Endometrial microvascular endothelial cells (primary cell): ENCODE results near the gene DIRAS3. TPM values are rescaled to one million over a fixed set of nuclear protein-coding genes. Genes with fewer than 3 reads are reported as not detected.
"Not testable (repeated sequence)": the region's sequence is repeated elsewhere in the genome, so short reads cannot be mapped to it uniquely, and the experiment has no call there.

Experiments
- in situ Hi-C: cut with HindIII; loops from 2 replicates; pipeline ENCODE4 v1.10.0; 2017; ENCODE audit warnings: low sequenced_read_pairs, low pct_unique_long_range_greater_than_20kb; ENCODE audit errors: inconsistent ontology term
- total RNA-seq: library from RNA; depleted of rRNA; stranded (reverse); fragments of >200 nt; gene quantifications from one replicate; pipeline ENCODE4 v1.2.3, GENCODE V29; 2015; ENCODE audit errors: inconsistent ontology term

Gene DIRAS3
- total RNA-seq, 1 donor from 2014 or later: 14.0 TPM

GRCh38 chr1:68029444-68029843, 21.0 kb downstream of the DIRAS3 start:
- in situ Hi-C loops: no loop called here

- in situ Hi-C loops: no loop called here
Measured at GRCh38 chr1:68028566-68028965, 21.9 kb downstream of the DIRAS3 start.

GRCh38 chr1:68024635-68025338, 25.6 kb downstream of the DIRAS3 start:
- in situ Hi-C loops: no loop called here

GRCh38 chr1:68016381-68016780, 34.0 kb downstream of the DIRAS3 start:
- in situ Hi-C loops: no loop called here

GRCh38 chr1:68015971-68016370, 34.5 kb downstream of the DIRAS3 start:
- in situ Hi-C loops: no loop called here

GRCh38 chr1:68015369-68015768, 35.1 kb downstream of the DIRAS3 start:
- in situ Hi-C loops: no loop called here

GRCh38 chr1:68013351-68013750, 37.1 kb downstream of the DIRAS3 start:
- in situ Hi-C loops: no loop called here

GRCh38 chr1:68011657-68012375, 38.6 kb downstream of the DIRAS3 start:
- in situ Hi-C loops: no loop called here

- in situ Hi-C loops: no loop called here
Measured at GRCh38 chr1:68010543-68010942, 39.9 kb downstream of the DIRAS3 start.

- in situ Hi-C loops: no loop called here
Measured at GRCh38 chr1:68010090-68010489, 40.3 kb downstream of the DIRAS3 start.

GRCh38 chr1:68003626-68004025, 46.8 kb downstream of the DIRAS3 start:
- in situ Hi-C loops: not testable (repeated sequence)

- in situ Hi-C loops: no loop called here
Measured at GRCh38 chr1:68000191-68000590, 50.2 kb downstream of the DIRAS3 start.

- in situ Hi-C loops: no loop called here
Measured at GRCh38 chr1:67997746-67998145, 52.7 kb downstream of the DIRAS3 start.

Other genes starting within 250 kb of the DIRAS3 start
- gene GNG12, start 217.2 kb downstream of the DIRAS3 start, total RNA-seq: 322 TPM
- gene WLS, start 181.9 kb upstream of the DIRAS3 start, total RNA-seq: 116 TPM